HG03378 (cell line): ENCODE data around the gene PDGFRB.

ENCODE experiments used
- ATAC-seq: cut with Tn5 transposase; IDR thresholded peaks from one replicate; pipeline ENCODE4 v1.9.1; 2021; ENCODE audit warnings: mild to moderate bottlenecking, moderate library complexity; ENCODE audit not compliant: unreplicated experiment

PDGFRB gene

DNA sequence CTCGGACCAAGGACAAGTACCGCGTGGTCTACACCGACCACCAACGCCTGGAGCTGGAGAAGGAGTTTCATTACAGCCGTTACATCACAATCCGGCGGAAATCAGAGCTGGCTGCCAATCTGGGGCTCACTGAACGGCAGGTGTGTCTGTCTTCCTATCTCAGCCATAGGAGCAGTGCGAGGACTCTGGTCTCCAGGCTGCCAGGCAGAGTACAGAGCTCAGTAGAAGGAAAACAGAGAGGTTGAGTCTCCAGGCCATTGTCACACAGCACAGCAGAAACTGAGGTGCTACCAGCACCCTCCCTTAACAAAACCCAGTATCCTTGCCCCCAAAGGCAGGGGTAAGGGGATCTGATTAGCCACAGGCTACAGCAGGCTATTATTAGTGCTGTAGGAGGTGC, 27.1 kb upstream of the PDGFRB start:
- no peak for ATAC-seq

DNA sequence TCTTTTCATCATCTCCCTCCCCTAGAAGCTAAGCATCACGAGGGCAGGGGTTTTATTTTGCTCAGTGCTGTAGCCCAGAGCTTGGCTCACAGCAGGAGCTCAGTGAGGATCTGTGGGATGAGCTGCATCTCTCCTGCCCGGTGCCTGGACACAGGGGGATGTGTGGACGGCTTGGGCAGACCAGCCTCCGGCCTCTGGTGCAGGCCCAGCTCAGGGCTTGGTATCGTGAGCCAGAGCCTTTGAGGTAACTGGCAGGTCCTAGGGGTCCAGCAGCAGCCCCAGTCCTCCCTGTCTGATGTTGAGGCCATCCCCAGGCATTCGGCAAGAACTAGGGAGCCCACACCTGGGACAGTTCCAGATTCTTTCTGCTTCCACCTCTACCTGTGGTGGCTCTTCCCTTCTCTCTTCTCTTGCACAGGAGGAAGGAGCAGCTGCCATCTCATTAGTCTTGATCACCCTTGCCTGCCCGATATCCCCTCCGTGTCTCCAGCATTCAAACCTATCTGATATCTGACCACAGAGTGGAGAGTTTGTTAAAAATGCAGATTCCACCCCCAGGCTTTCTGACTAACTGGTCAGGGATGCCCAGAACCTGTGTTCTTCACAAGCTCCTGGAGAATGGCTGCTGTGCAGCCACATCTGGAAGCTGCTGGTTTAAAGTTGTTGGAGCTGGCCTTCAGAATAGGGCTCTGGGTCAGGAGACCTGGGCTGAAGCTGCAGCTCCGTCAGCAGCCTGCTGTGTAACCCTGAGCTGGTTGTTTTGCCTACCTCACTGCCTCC, 26.3 kb upstream of the PDGFRB start:
- ATAC-seq, result no peak

DNA sequence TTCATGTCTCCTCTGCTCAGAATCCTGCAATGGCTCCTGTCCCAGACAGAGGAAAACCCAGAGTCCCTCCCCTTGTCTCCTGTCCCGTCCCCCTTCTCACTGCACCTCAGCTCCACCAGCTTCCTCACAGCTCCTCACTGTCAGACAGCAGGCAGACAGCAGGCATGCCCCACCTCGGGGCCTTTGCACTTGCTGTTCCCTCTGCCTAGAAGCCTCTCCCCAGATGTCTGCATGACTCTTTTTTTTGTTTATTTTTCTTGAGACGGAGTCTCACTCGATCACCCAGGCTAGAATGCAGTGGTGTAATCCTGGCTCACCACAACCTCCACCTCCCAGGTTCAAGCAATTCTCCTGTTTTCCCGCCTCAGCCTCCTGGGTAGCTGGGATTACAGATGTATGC, 25.4 kb upstream of the PDGFRB start:
- ATAC-seq, result no peak

DNA sequence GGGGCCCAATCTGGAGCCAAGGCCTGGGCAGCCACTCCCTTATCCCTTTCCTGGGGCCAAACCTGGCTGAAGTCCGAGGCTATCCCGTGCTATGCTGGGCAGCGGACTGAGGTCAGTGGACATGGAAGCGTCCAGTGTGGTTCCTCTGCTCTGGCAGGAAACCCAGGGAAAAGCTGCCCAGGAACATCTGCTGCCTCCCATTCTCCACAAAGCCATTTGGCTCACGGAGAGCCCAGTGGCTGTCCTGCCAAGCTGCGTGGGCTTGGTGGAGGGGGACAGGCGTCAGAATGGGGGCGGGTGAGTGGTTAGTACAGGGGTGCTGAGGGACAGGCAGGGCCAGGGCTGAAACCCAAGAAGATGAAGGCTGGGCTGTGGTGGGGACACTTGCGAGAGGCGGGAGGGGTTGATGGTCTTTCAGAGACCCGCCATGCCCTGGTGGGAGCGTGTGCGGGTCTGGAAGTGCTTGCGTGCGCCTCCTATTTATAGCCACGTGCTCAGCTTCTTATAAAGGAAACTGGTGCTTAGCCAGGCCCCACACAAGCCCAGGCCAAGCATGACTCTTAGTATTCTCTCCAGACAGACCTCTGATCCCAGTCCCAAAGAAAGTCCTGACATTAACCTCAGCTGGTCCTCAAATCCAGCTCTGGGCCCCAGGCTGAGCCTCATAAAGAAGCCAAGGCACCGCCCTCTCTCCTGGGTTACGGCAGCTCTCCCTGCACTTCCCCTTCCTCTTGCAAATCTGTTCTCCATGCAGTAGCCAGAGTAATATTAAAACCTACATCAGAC, 24.8 kb upstream of the PDGFRB start:
- ATAC-seq, result no peak

DNA sequence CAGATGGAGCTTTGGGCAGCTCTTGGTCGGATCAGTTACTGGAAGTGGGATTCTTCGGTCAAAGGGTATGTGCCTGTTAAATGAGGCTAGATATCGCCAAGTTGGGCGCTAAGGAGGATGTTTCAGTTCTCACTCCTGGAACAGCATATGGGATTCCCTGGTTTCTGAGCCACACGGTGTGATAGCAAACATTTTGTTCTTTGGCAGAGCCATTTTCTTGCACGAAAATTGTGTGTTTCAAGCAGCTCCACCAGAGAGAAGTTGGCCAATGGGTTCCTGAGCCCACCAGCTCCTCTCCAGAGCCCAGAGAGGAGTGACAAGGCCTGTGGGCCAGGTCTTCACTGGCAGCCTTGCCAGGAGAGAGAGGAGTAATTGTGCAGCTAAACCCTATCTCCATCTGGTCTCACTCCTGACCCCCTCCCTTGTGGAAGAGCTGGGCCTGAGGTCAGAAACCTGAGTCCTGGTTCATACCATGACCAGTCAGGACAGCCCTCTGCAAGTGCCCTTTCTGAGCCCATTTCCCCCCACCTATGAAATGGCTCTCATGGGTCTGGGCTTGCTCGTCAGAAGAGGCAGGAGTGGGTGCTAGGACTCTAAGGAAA, 23.5 kb upstream of the PDGFRB start:
- no peak for ATAC-seq

DNA sequence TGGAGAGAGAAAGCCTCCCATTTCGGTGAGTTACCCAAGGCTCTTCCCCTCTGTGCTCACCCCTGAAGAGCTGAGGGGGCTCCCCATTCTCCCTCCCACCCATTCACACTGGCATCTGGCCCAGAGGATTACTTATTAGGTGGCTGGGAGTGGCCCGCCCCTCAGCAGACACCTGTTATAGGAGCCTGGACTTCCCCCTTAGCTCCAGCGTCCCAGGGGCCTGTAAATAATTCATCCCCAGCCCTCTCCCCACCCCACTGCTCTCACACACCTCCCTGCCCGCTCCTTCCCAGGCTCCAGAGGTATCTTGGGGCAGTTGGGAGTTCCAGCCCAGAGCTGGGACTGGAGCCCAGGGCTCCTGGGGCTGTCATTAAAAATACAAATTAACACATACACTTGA, 22.6 kb upstream of the PDGFRB start:
- no peak for ATAC-seq

DNA sequence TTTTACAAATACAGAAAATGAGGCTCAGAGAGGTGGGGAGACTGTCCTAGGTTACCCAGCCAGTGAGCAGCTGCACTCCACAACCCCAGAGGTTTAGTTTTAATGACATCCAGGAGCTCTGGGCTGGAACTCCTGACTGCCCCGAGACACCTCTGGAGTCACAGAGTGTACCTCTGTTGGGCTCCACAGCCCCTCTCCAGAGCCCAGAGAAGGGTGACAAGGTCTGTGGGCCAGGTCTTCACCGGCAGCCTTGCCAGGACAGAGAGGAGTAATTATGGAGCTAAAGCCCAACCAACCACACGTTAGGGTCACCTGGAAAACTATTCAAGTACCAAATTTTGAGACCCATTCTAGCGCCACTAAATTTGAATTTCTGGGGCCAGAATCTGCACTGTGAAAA, 22.1 kb upstream of the PDGFRB start:
- no peak for ATAC-seq

DNA sequence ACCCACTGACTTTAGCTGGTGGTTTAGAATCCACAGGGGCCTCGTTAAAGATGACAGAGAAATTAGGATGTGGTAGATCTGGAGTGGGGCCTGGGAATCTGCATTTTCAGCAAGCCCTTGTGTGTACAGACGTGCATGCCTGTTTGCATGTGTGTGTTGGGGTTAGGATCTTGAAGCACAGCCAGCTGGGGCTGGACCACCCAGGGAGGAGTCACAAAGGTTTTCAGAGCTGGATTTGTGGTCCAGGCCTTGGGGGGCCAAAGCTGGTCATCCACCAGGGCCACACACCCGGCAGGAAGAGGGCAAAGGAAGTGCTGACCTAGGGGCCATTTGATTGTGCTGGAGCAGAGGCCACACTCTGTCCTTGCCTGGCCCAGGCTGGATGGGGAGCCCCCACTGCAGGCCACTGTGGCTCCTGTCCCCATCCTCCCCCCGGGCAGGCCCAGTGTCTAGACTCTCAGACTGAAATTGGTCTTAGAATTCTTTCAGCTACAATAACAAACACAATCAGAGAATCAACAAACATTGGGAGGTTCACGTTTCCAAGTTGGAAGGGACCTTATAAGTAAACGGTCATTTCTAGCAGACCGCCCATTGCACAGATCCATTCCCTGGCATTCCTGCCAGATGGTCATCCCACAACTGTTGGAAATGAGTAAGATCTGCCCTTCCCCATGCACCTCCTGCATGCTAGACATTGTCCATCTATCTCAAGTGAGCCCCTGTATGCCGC, 21.3 kb upstream of the PDGFRB start:
- no peak for ATAC-seq

DNA sequence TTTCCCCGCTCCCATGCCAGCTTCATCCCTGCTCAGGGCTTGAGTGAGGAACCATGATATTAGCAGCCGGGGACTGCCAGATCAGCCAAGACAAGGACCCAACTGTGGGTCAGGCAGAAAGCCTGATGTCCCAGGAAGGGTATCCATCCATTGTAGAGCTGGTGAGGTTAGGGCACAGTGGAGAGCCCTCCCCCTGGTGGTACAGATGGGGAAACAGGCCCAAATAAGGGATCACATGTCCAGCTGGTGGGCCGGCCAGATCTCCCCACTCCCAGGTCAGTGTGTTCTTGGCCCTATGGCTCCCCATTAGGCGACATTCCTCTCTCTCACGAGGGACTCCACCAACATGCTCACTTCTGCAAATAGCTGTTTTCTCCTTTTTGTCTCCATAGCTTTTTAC, 19.9 kb upstream of the PDGFRB start:
- ATAC-seq, result no peak

DNA sequence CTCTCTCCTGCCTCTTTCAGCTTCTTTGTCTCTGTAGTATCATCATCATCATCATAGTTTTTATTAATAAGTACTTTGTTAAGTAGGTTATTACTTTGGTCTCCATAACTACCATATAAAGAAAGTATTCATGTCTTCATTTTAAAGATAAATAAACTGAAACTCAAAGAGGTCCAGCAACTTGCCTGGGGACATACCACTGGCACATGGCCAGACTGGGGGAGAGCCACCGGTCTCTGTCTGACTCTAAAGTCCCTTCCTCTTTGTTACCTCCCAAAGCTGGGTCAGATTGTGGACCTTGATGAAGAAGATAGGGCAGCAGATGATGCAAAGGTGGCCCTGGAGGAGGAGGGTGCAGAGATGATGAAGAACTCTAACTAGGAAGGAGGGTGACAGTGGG, 19.4 kb upstream of the PDGFRB start:
- ATAC-seq, result no peak

DNA sequence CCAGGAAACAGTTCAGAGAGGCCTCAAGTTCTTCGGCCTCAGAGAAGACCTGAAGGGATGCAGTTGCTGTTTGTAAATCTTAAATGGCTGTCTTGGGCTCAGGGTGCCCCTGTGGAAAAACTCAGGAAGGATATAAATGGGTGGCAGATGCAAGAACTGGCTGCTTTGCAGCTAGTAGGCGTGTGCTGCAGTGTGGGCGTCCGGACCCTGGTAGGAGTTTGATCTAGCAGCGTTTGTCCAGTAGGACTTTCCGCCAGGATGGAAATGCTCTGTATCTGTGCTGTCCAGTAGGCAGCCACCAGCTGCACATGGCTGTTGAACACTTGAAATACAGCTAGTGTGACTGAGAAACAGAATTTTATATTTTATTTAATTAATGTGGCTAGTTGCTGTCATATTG, 18.6 kb upstream of the PDGFRB start:
- ATAC-seq, result no peak

DNA sequence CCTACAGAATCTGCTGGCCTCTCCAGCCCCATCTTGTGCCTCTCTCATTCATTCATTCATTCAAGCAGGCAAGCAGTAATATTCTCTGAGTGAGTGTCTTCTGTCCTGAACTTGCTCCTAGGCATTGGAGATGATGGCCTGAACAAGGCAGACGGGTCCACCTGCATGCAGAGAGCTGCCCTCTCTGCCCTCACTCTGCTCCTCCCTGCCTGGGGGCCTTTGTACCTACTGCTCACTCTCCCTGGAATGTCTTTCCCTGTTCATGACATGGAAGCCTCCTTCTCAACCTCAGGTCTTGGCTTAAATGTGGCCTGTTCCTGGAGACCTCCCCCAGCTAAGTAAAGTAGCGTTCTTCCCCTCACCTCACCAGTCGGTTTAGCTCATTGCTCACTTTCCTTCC, 17.5 kb upstream of the PDGFRB start:
- no peak for ATAC-seq

DNA sequence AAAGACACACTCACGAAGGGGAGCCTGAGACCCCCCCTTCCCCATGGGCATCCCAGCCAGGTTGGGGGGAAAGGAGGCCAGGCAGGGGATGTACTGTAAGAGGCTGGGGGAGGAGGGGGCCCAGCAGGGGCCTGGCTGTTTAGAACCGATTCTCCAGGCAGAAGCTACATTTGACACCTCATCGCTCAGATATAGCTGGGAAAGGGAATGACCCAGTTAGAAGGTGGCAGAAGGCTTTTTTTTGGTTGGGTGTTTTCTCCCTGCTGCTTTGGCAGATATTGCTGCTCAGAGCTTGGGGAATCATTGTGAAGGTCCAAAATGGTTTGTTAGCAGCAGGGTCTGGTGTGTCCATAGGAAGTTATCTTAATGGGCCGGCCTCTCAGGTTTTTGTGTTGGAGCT, 16.9 kb upstream of the PDGFRB start:
- no peak for ATAC-seq

DNA sequence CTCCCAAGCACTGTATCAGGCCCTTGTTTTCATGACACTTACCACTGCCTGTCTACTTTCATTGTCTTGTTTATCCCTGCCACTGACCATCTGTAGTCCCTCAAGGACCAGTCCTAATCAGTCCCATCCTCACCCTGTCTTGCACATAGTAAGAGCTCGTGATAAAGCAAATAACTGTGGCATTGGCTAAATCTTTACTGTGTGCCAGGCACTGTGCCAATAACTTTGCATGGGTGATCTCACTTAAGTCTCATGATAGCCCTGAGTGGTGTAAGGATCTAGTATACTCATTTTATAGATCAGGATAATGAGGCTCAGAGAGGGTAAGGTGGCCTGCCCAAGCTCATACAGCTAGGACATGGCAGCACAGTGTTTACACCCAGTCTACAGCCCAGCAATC, 16.5 kb upstream of the PDGFRB start:
- no peak for ATAC-seq

DNA sequence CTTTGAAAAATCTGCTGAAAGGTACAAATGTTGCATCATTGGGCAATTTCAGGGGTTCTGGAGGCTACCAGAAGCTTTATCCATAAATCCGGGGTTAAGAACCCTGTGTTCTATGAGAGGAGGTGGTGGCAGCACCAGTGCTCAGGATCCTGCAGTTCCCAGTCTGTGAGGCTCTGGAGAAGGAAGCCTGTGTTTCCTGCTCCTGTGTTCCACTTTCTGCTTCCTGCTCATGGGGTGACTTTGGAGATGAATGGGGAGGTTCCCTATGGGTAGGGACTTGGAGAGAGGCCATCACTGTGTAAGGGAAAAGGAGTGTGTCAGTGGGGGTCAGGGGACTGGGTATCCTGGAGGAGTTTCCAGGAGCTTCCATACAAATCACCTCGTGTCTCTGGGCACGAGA, 13.2 kb upstream of the PDGFRB start:
- ATAC-seq, result no peak

DNA sequence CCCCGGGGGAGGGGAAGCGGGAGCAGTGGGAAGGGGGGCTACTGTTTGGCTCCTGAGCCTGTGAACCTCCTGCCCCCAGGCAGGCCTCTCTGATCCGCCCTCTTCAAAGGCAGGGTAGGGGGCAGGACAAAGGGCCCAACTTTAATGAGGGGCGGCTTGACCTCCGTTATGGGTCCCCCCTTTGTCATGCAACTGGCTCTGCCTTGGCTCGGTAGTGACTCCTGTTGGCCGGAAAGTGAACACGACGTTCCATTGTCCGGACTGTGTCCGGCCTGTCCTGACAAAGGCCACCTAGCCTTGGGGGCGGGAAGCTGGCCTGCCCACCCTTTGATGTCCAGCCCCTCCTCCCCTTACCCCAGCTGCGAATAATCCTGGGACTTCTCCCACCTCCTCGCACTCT, 12.3 kb upstream of the PDGFRB start:
- ATAC-seq, result no peak

DNA sequence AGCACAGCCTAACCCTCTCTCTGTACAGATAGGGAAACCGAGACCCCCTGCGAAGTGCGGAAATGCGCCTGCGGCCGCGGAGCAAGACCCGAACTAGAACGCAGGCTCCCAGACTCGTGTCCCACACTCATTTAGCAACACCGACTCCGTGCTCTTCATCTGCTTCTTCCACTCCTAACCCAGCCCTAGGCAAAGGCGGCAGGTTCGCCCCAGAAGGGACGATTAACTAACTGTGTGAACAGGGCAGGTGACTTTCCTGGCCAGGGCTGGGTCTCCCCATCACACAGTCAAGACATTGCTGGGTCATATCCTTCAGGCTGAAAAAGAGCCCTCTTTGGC, 11.8 kb upstream of the PDGFRB start:
- no peak for ATAC-seq

DNA sequence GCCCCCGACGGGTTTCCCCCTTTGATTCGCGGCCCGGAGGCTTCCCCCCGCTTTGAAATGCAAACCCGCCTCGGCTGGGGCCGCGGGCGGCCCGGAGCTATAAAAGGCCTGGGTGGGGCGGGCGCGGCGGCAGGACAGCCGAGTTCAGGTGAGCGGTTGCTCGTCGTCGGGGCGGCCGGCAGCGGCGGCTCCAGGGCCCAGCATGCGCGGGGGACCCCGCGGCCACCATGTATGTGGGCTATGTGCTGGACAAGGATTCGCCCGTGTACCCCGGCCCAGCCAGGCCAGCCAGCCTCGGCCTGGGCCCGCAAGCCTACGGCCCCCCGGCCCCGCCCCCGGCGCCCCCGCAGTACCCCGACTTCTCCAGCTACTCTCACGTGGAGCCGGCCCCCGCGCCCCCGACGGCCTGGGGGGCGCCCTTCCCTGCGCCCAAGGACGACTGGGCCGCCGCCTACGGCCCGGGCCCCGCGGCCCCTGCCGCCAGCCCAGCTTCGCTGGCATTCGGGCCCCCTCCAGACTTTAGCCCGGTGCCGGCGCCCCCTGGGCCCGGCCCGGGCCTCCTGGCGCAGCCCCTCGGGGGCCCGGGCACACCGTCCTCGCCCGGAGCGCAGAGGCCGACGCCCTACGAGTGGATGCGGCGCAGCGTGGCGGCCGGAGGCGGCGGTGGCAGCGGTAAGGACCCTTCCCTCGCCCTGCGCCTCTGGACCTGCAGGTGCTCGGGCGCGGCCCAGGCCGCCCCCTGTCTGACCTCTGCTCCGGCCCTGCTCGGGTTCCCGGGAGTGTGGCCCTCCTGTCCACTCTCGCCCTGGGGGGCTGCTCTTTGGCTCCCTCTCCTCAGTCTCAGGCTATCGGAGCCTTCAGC, 11.2 kb upstream of the PDGFRB start, which contains the start of gene CDX1:
Gene CDX1 (plus strand): TSS at position 129 of the 862 bp plus-strand sequence. CDS start 99 bp downstream, at position 228.
- ATAC-seq, result no peak

DNA sequence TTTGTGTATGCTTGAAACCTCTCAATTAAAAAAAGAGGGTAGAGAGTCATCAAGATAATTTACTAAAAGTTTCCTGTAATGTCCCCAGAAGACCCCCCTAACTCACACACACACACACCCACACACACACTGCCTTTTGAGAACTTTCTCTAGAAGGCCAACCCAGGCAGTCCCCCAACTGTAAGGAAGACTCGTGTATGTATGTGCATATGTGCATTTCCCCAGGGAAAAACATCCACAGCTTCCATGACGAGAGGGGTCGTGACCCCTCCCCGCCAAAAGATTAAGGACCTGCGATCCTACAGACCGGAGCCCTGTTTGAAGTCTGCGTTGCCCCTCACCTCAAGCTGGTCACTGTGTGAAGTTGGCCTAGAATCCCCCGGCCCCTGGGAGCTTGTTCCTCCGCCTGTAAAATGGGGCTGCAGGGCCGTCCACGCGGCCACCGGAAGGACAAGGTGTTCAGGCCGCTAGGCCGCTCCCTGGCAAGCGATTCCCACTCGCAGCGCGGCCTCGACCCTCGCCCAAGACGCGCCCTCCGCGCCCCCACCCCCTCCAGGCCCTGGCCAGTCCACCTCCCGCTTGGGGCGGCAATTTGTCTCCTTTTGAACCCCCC, 10.5 kb upstream of the PDGFRB start:
- no peak for ATAC-seq
